Body of pancreas (tissue), 4 donors: ENCODE data around the gene KASH5. TPM values are rescaled to one million over a fixed set of nuclear protein-coding genes. Genes with fewer than 3 reads are reported as not detected.

Experiments used
- ATAC-seq: fragments of 150-250 bp; one replicate; pipeline ENCODE4 v1.9.1; 2016
- DNase-seq, 4 donors: peaks; one replicate each; pipeline ENCODE4 v3.0.0-alpha.2; 2019
- H3K27ac ChIP-seq, 4 donors: fragments of 200-600 bp; sonication (generic); 1 replicate in 3 of 4; 2 replicates in 1 of 4; pipeline versions ENCODE4 v1.5.1 to v1.6.1; 2016 to 2019; ENCODE audit warnings: mild to moderate bottlenecking in 1 of 4, mixed read lengths in 1 of 4, moderate library complexity in 1 of 4
- H3K27me3 ChIP-seq, 2 donors: fragments of 200-600 bp; sonication (generic); one replicate each; pipeline ENCODE4 v1.6.0; 2016; ENCODE audit warnings: mild to moderate bottlenecking in 1 of 2
- H3K36me3 ChIP-seq, 2 donors: fragments of 200-600 bp; sonication (generic); replicated peaks in 1 of 2; 2 replicates each; pipeline ENCODE4 v1.5.1; 2016; ENCODE audit warnings: low read depth in 2 of 2; ENCODE audit not compliant: insufficient read depth in 1 of 2
- H3K4me1 ChIP-seq: fragments of 200-600 bp; sonication (generic); one replicate; pipeline ENCODE4 v1.6.0; 2016
- H3K4me3 ChIP-seq, 2 donors: fragments of 200-600 bp; sonication (generic); 1 replicate in 1 of 2; 2 replicates in 1 of 2; pipeline ENCODE4 v1.5.1; 2016 to 2019
- H3K9me3 ChIP-seq, 3 donors: fragments of 200-600 bp; sonication (generic); 1 replicate in 2 of 3; 2 replicates in 1 of 3; pipeline ENCODE4 v1.5.1; 2016
- CTCF ChIP-seq, 7 experiments: fragments of 450-650 bp in 4 of 7; fragments of 200-600 bp in 3 of 7; sonication (generic) in 3 of 7; IDR thresholded peaks; one replicate each; pipeline ENCODE4 v1.5.1; 2016 to 2019; ENCODE audit warnings: antibody characterized with exemption in 7 of 7
- POLR2A ChIP-seq, 3 donors: fragments of 450-650 bp; IDR thresholded peaks; one replicate each; pipeline ENCODE4 v1.6.1; 2016; ENCODE audit warnings: antibody characterized with exemption in 3 of 3, mild to moderate bottlenecking in 2 of 3
- WGBS, 2 donors: methylation state at CpG; one replicate each; pipeline ENCODE4 v1.1.5; 2017; 5-methylcytosine and 5-hydroxymethylcytosine counted together
- intact Hi-C: fragments of 100-400 bp; cut with DNase I; formaldehyde crosslinking; loops from one replicate; pipeline ENCODE4 v1.15.1; 2023
- total RNA-seq, 2 donors: library from RNA; depleted of rRNA; stranded (reverse); fragments of >200 nt; gene quantifications; one replicate each; pipeline ENCODE4 v1.1.0, GENCODE V29; 2016

Gene KASH5
- total RNA-seq, 2 donors from 2014 or later = 0.66 to 2.6 TPM

GRCh38 chr19:49462492-49462891 lies 74.4 kb downstream of the KASH5 start:
- Histone ChIP-seq H3K9me3 (no peaks in the 10 kb centered on the region), H3K4me1 (no peaks in the 10 kb centered on the region), H3K4me3 (no peak overlapping the region), H3K27me3 (no peaks in the 10 kb centered on the region), H3K36me3 (peaks cover 0 to 7% of the 10 kb centered on the region in 2 donors), H3K27ac (no peak overlapping the region)
- TF ChIP-seq CTCF (IDR thresholded peaks at IDR 0.05) = no peak
- TF ChIP-seq POLR2A (IDR thresholded peaks at IDR 0.05) = no peak
- WGBS, 2 donors = 89 to 93% methylated on average over 12 of the region's 12 CpGs
- DNase-seq (no peak), ATAC-seq (no peak)
- intact Hi-C loops = no loop called here

DNA sequence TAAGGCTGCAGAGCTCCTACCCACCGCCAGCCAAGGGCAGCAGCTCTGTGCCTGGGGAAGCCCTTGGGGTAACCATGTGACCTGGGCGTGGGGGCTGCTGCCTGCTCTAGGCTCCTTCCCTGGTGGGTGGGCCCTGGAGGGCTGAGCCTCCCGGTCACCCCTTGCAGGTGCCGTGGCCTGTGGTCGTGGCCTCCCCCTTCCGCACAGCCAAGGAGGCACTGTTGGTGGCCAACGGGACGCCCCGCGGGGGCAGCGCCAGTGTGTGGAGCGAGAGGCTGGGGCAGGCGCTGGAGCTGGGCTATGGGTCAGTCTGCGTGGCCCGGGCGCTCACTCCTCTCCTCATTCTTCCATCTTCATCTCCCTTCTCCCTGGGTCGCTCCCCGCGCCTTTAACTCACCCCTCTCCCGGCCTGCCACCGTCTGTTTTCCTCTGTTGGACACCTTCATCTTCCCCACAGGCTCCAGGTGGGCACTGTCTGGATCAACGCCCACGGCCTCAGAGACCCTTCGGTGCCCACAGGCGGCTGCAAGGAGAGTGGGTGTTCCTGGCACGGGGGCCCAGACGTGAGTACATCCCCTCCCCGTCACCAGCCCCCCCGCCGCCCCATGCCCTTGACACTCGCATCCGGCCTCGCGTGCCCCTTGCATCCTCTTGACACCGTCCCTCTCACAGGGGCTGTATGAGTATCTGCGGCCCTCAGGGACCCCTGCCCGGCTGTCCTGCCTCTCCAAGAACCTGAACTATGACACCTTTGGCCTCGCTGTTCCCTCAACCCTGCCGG lies 76.1 kb downstream of the KASH5 start:
- intact Hi-C loops = no loop called here
- Histone ChIP-seq H3K4me1 (no peaks in the 10 kb centered on the region), H3K4me3 (no peak overlapping the region), H3K27me3 (no peaks in the 10 kb centered on the region), H3K9me3 (no peaks in the 10 kb centered on the region), H3K36me3 (peaks cover 0 to 7% of the 10 kb centered on the region in 2 donors), H3K27ac (no peak overlapping the region)
- TF ChIP-seq CTCF (IDR thresholded peaks at IDR 0.05) (no peak), POLR2A (IDR thresholded peaks at IDR 0.05) (no peak)
- ATAC-seq (no peak), DNase-seq (no peak)
- 91 to 95% methylated on average over 30 of the region's 39 CpGs for WGBS, 2 donors

DNA sequence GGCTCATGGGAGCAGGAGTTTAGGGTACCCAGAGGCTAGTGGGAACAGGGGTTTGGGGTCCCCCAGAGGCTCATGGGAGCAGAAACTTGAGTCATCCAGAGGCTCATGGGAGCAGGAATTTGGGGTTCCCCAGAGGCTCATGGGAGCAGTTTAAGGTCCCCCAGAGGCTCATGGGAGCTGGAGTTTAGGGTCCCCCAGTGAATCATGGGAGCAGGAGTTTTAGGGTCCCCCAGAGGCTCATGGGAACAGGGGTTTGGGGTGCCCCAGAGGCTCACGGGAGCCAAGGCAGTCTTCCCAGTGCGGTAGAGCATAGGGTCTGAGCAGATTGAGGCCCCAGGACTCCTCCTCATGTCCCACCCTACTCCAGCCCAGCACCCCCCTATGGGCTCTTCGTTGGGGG lies 77.3 kb downstream of the KASH5 start:
- Histone ChIP-seq H3K36me3 (peaks cover 0 to 7% of the 10 kb centered on the region in 2 donors), H3K4me3 (no peak overlapping the region), H3K27ac (no peak overlapping the region), H3K4me1 (no peaks in the 10 kb centered on the region), H3K27me3 (no peaks in the 10 kb centered on the region), H3K9me3 (no peaks in the 10 kb centered on the region)
- intact Hi-C loops = no loop called here
- DNase-seq = no peak
- ATAC-seq = no peak
- WGBS, 2 donors = 96% methylated on average over 3 of the region's 3 CpGs; no CpG with 5 or more reads in 1 of the 2 donors
- TF ChIP-seq POLR2A (IDR thresholded peaks at IDR 0.05) = no peak
- no peak for TF ChIP-seq CTCF (IDR thresholded peaks at IDR 0.05)

Other genes starting within 250 kb of the KASH5 start
- gene HRC, start 232.9 kb upstream of the KASH5 start, total RNA-seq = 1 to 10 TPM; 2.1 to 4.3 TPM
- 10 to 100 TPM; 15.8 to 28.0 TPM for gene TRPM4, start 230.5 kb upstream of the KASH5 start, total RNA-seq
- gene SLC6A16, start 63.1 kb upstream of the KASH5 start, total RNA-seq = 1 to 10 TPM in 1 of 2 donors, under 1 TPM in 1; 0.99 to 1.6 TPM
- 1 to 10 TPM; 4.0 to 6.2 TPM for gene CD37, start 52.8 kb upstream of the KASH5 start, total RNA-seq
- 10 to 100 TPM; 12.2 to 15.2 TPM for gene TEAD2, start 25.8 kb upstream of the KASH5 start, total RNA-seq
- not detected for gene DKKL1, start 24.4 kb upstream of the KASH5 start, total RNA-seq
- not detected for gene PTH2, start 35.2 kb downstream of the KASH5 start, total RNA-seq
- not detected for gene GFY, start 37.1 kb downstream of the KASH5 start, total RNA-seq
- gene SLC17A7, start 53.3 kb downstream of the KASH5 start, total RNA-seq = under 1 TPM in 1 of 2 donors, not detected in 1; 0.26 TPM
- 10 to 100 TPM; 57.0 to 63.3 TPM for gene PIH1D1, start 63.6 kb downstream of the KASH5 start, total RNA-seq
- gene ALDH16A1, start 65.0 kb downstream of the KASH5 start, total RNA-seq = 10 to 100 TPM; 25.9 to 38.9 TPM
- gene FLT3LG, start 86.0 kb downstream of the KASH5 start, total RNA-seq = under 1 TPM; 0.52 to 0.66 TPM
- gene RPL13A, start 99.4 kb downstream of the KASH5 start, total RNA-seq = 1,000 to 10,000 TPM; 1,758 to 2,456 TPM
- gene RPS11, start 108.2 kb downstream of the KASH5 start, total RNA-seq = 1,000 to 10,000 TPM; 1,400 to 1,772 TPM
- 100 to 1,000 TPM; 117 to 121 TPM for gene FCGRT, start 124.4 kb downstream of the KASH5 start, total RNA-seq
- gene RCN3, start 139.8 kb downstream of the KASH5 start, total RNA-seq = 10 to 100 TPM; 11.9 to 39.9 TPM
- 10 to 100 TPM; 50.6 to 73.2 TPM for gene NOSIP, start 192.3 kb downstream of the KASH5 start, total RNA-seq
- 1 to 10 TPM; 2.6 to 4.9 TPM for gene PRRG2, start 193.1 kb downstream of the KASH5 start, total RNA-seq
- 10 to 100 TPM in 1 of 2 donors, 1 to 10 TPM in 1; 8.0 to 23.4 TPM for gene PRR12, start 202.9 kb downstream of the KASH5 start, total RNA-seq